CD4-positive, alpha-beta T cell treated with Interleukin-4 for 1 hour (primary cell): ENCODE results near the gene BRCA2.

Source experiments
- DNase-seq, 2 donors: peaks; one replicate each; pipeline ENCODE4 v3.0.0-alpha.2; 2020 to 2022

BRCA2 gene

GRCh38 chr13:32315238-32316027 is at the start of gene BRCA2, which contains the start of gene ZAR1L:
Gene BRCA2, plus strand, starts transcription at chr13:32315508. Its CDS starts 953 bp downstream, at chr13:32316461.
Gene ZAR1L, minus strand, starts transcription at chr13:32315363. Its CDS starts 3,438 bp downstream, at chr13:32311925.
- DNase-seq = peak; percentile 86 to 90

DNA sequence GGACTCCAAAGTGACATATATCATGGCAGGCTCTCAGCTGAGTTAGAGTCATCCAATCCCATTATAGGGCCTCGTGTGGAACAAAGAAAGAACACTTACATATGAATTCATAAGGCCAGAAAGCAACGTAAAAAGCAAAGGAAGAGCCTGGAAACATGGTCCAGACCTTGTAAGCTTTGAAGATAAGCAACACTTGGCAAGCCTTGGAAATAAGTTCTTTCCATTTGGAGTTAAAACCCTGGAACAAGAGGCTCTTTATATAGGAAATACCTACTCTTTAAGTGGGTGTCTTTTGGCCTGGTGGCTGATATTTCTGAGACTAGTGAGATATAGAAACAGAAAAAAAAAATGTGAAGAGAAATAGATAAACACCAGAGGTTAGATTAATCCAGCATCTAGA is 49.6 kb upstream of the BRCA2 start:
- DNase-seq = no peak

- DNase-seq = no peak
These were observed 49.2 kb upstream of the BRCA2 start for GRCh38 chr13:32266130-32266529.

- DNase-seq = peak; percentile 36 to 56
These were observed 47.4 kb upstream of the BRCA2 start for GRCh38 chr13:32267836-32268439.

DNA sequence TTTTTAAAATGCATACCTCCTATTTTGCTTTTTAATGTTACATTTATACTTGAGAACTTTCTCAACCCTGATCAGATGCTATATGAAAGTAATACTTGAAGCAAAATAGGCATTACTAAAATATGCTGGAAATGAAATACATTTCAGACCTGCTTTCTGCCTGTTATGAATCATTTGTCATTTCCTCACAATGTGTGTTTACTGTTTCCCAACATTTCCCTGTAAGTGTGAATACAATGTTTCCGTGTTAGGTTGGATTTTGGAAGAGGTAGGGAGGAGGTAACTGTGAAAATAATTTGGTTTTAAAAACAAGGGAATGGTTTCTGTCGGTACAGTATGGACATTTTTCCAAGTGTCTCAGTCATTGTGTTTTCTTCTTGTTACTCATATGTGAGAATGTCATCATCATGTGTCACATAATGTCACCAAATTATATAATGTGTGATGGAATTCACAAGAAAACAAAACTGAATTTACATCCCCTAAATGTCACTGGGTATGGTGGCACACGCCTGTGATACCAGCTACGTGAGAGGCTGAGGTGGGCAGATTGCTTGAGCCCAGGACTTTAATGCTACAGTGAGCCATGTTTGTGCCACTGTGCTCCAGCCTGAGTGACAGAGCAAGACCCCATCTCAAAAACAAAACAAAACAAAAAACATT is 43.2 kb upstream of the BRCA2 start:
- DNase-seq = no peak

GRCh38 chr13:32277839-32278238 is 37.5 kb upstream of the BRCA2 start:
- no peak for DNase-seq

DNA sequence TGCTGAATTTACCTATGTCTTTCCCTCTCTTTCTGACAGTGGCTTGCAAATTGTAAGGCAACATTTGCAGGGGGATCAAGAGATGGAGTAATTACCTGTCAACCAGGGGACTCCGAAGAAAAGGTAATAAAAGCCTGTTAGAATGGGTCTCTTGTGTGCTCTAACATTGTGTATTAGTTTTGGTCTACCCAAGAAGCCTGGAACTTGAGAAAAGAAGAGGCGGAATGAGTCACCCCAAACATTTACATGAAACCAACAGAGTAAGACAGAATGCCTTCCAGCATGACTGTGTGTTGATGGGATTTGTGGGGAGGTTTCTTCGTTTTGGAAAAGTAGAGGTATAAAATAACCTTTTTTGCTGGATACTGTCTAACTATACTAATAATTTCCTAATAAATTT is 36.9 kb upstream of the BRCA2 start:
- no peak for DNase-seq

GRCh38 chr13:32281096-32281495 is 34.2 kb upstream of the BRCA2 start:
- no peak for DNase-seq

- DNase-seq = no peak
These were observed 33.1 kb upstream of the BRCA2 start for GRCh38 chr13:32282096-32282711.

- DNase-seq = no peak
These were observed 30.2 kb upstream of the BRCA2 start for GRCh38 chr13:32284927-32285632.

- no peak for DNase-seq
These were observed 29.7 kb upstream of the BRCA2 start for GRCh38 chr13:32285633-32285965.

- DNase-seq = no peak
These were observed 18.1 kb upstream of the BRCA2 start for GRCh38 chr13:32297206-32297605.

DNA sequence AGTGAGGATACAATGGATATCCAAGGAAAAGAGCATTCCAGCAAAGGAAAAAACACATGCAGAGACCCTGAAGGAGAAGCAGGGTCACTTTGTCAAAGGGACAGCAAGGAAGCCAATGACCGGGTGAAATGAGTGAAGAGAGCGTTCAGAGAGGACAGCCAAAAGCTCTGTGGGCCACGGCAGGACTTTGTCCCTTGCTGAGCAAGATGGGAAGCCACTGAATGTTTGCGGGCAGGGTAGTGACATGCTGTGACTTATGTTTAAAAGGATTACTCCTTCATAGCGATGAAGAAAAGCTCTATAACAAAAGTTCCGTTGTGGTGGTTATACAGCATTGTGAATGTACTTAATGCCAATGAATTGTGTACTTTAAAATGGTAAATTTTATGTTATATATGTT is 16.6 kb upstream of the BRCA2 start:
- no peak for DNase-seq

DNA sequence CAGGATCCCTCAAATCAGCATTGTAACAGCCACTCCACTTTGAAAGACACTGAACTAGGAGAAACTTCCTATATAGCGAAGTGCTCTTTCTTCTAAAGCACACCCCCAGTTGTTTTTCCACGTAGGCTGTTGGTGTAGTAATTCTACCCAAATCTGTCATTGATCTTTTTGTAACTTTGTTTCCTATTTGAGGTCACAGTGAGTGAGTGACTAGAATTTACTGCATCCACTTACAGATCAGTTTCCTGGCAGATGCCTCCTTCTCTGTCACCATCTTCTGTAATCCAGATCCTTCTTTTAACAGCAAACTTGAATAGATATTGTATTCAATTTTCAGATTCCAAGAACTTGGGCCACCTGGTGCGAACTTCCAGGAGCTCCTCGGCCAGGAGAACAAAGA is 15.4 kb upstream of the BRCA2 start:
- no peak for DNase-seq

DNA sequence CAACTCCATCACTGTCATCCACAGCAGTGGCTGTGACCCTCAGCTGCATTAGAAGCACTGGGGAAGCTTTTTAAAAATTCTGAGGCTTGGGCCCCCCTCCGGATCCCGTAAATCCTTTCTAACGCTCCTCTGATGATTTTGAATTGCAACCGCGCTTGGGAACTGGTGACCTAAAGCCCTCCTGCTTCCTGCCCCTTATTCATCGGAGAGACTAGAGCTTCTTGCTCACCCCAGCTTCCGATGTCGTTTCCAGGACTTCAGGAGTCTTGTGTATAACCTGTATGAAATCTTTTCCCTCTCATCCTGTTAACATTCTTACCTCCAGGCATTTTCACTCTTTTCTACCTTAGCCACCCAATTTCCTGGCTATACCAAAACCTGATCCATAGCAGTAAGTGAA is 14.9 kb upstream of the BRCA2 start:
- DNase-seq = no peak

- no peak for DNase-seq
These were observed 14.4 kb upstream of the BRCA2 start for GRCh38 chr13:32300920-32301319.

DNA sequence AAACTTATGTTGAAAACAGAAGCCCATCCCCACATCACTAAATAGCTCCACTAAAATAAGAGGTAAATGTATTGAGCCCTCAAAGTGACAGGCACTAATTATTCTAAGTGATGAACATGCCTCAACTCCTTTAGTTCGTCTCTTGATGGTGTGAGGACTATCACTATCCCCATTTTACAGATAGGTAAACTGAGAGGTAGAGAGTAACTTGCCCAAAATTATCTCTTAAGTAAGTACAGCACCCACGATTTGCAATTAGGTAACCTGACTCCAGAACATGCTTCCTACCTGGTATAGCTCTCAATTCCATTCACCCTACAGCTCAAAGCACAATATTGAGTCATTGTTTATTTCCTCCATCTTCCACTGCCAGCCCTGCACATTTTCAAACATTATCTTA is 12.8 kb upstream of the BRCA2 start:
- DNase-seq = no peak

GRCh38 chr13:32305646-32306045 is 9.7 kb upstream of the BRCA2 start:
- no peak for DNase-seq

DNA sequence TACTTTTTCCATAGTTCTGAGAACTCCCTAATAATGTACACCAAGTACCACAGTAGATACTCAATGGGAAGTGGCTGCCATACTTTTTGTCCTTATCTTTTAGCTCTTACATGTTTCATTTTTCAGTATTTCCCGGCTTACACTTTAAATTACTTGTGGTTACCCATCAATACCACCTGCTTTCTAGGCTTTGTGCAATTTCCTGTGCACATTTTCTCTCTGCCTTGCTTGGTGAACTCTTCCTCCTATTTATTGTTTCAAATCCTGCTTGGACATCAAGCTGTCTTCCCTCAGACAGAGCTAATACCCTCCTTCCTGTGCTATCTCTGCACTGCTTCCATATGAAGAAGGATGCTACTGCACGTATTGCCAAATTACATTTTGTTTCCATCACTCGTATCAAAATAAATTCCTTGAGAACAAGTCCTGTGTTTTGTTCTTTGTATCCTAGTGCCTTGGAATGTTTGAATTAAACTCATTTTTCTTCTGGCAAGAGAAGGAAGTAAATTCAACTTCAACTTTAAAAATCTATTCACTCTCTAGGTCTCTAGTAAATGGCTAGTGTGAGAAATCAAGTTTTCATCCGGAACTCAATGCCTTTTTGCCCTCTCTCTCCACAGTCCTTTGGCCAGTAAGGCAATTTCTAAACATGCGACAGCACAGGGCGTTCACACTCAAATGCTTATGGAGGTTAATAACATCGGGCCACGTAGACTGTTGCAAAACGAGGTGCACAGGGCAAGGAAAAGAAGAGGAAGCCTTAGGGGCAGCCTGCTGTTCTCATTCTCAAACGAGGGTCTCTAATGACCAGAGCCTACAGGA is 5.8 kb upstream of the BRCA2 start:
- DNase-seq = no peak

GRCh38 chr13:32310134-32310706 is 5.1 kb upstream of the BRCA2 start:
- peak; percentile 27 to 68 for DNase-seq

- no peak for DNase-seq
These were observed 4.0 kb upstream of the BRCA2 start for GRCh38 chr13:32311188-32311897.
